ENCODE data around the gene C11orf98.

DNA sequence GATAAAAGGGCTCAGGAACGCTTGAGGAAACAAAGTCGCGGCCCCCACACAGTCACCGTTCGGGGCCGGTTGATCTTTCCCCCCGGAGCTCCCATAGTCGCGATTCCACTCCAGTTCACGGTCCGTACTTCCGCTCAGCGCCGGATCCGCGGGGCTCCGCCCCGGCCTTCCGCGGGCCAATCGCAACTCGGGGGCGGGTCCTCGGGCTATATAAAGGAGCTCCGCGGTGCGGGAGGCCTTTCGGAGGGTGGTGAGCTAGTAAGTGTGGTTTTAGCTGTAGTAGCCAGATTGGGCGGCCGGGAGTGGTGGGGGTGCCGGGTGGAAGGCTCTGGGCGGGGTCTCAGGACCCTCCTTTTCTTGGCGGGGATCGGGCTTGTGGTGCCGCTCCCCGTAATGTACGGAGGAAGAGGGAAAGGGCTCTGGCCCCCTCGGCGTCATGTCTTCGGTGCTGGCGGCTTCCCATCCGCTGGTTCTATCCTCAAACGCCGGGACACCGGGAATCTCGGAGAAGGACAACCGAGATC, at the start of gene C11orf98, which contains the start of gene CSKMT:
- TF ChIP-seq, protein P1, sequence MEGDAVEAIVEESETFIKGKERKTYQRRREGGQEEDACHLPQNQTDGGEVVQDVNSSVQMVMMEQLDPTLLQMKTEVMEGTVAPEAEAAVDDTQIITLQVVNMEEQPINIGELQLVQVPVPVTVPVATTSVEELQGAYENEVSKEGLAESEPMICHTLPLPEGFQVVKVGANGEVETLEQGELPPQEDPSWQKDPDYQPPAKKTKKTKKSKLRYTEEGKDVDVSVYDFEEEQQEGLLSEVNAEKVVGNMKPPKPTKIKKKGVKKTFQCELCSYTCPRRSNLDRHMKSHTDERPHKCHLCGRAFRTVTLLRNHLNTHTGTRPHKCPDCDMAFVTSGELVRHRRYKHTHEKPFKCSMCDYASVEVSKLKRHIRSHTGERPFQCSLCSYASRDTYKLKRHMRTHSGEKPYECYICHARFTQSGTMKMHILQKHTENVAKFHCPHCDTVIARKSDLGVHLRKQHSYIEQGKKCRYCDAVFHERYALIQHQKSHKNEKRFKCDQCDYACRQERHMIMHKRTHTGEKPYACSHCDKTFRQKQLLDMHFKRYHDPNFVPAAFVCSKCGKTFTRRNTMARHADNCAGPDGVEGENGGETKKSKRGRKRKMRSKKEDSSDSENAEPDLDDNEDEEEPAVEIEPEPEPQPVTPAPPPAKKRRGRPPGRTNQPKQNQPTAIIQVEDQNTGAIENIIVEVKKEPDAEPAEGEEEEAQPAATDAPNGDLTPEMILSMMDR (IDR thresholded peaks at IDR 0.05): no peak
- peak; percentile 89 for TF ChIP-seq POLR2A (IDR thresholded peaks at IDR 0.05)
